Upper lobe of left lung (tissue), 4 donors: ENCODE results near the gene KLHL9.

Experiments used
- POLR2A ChIP-seq, 4 donors: fragments of 450-650 bp; IDR thresholded peaks; one replicate each; pipeline ENCODE4 v1.5.1; 2016 to 2017; ENCODE audit warnings: antibody characterized with exemption in 4 of 4, mild to moderate bottlenecking in 2 of 4
- TF ChIP-seq, protein P1 (sequence below), 6 experiments: fragments of 450-650 bp in 4 of 6; fragments of 200-600 bp in 2 of 6; sonication (generic) in 2 of 6; IDR thresholded peaks; one replicate each; pipeline ENCODE4 v1.5.1; 2016 to 2019; ENCODE audit warnings: antibody characterized with exemption in 6 of 6

DNA sequence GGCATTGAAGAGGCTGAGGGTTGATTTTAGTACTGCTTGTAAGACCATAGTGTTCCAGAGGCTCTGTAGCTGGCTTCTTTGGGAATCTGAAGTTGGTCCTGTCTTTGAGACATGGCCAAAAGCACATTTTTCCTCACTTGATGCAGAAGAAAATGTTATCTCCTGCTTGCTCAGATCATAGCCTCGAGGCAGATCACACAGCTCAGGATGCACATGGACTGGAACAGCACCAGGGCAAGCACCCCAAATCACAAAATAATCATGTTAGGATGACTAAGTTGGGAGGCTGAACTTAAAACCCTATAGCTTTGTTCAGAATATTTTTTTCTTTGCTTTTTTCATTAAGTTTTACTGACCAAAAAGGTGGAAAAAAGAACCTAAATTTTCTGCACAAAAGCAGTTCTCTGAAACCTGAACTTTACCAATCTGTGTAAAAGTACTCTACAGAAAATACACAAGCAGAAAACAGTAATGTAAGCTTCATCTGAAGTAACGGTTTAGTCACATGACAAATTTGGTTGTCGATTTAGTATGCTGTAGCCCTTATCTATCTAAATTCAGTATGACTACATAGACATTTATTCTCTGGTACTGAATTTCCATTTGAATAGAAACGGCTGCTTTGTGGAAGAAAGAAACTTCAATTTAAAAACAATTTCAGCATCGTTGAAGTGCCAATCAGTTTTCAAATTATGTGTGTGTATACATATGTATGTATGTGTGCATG is 3.4 kb downstream of the KLHL9 start:
- TF ChIP-seq POLR2A (IDR thresholded peaks at IDR 0.05): no peak
- TF ChIP-seq, protein P1, sequence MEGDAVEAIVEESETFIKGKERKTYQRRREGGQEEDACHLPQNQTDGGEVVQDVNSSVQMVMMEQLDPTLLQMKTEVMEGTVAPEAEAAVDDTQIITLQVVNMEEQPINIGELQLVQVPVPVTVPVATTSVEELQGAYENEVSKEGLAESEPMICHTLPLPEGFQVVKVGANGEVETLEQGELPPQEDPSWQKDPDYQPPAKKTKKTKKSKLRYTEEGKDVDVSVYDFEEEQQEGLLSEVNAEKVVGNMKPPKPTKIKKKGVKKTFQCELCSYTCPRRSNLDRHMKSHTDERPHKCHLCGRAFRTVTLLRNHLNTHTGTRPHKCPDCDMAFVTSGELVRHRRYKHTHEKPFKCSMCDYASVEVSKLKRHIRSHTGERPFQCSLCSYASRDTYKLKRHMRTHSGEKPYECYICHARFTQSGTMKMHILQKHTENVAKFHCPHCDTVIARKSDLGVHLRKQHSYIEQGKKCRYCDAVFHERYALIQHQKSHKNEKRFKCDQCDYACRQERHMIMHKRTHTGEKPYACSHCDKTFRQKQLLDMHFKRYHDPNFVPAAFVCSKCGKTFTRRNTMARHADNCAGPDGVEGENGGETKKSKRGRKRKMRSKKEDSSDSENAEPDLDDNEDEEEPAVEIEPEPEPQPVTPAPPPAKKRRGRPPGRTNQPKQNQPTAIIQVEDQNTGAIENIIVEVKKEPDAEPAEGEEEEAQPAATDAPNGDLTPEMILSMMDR (IDR thresholded peaks at IDR 0.05): no peak
